MCF 10A (cell line): ENCODE measurements around the gene SLC41A3. TPM values are rescaled to one million over a fixed set of nuclear protein-coding genes. Genes with fewer than 3 reads are reported as not detected.

Experiments used
- BruUV-seq: library from RNA; stranded (reverse); fragments of 400-500 nt; replicated peaks from 2 replicates; lab custom pipeline; 2021; lab: Mats Ljungman, UMichigan
- CTCF ChIA-PET: fragments of 300-600 bp; sonication (Branson Sonifier 250); formaldehyde crosslinking; extraction: SDS; loops from one replicate; lab custom pipeline; 2021; ENCODE audit warnings: antibody characterized with exemption, inconsistent platforms; lab: Yijun Ruan, JAX
- POLR2A ChIA-PET: fragments of 300-600, 350-650 bp; sonication (Branson Sonifier 250); formaldehyde crosslinking; extraction: SDS; loops from one replicate; lab custom pipeline; 2020; ENCODE audit warnings: antibody characterized with exemption, inconsistent platforms; lab: Yijun Ruan, JAX
- DNase-seq: peaks from one replicate; pipeline ENCODE4 v3.0.0-alpha.2; 2018; ENCODE audit not compliant: unreplicated experiment
- H3K27ac Mint-ChIP-seq: one replicate; pipeline ENCODE4 v1.8.0; 2022; ENCODE audit warnings: mild to moderate bottlenecking, low read depth, mixed read lengths; ENCODE audit not compliant: unreplicated experiment
- H3K27me3 Mint-ChIP-seq: one replicate; pipeline ENCODE4 v1.8.0; 2022; ENCODE audit warnings: mixed read lengths; ENCODE audit not compliant: insufficient read depth, unreplicated experiment
- H3K36me3 Mint-ChIP-seq: one replicate; pipeline ENCODE4 v1.8.0; 2022; ENCODE audit warnings: mild to moderate bottlenecking, moderate library complexity, mixed read lengths; ENCODE audit not compliant: insufficient read depth, unreplicated experiment
- H3K4me1 Mint-ChIP-seq: one replicate; pipeline ENCODE4 v1.8.0; 2022; ENCODE audit warnings: mixed read lengths; ENCODE audit not compliant: insufficient read depth, unreplicated experiment
- H3K4me3 Mint-ChIP-seq: one replicate; pipeline ENCODE4 v1.8.0; 2022; ENCODE audit warnings: mild to moderate bottlenecking, moderate library complexity, mixed read lengths; ENCODE audit not compliant: unreplicated experiment
- H3K9me3 Mint-ChIP-seq: one replicate; pipeline ENCODE4 v1.8.0; 2022; ENCODE audit warnings: mixed read lengths; ENCODE audit not compliant: unreplicated experiment
- CTCF ChIP-seq: fragments of 200-600 bp; IDR thresholded peaks from one replicate; pipeline ENCODE4 v1.8.0; 2022; ENCODE audit warnings: antibody characterized with exemption, mild to moderate bottlenecking; ENCODE audit not compliant: unreplicated experiment
- intact Hi-C: fragments of 100-400 bp; cut with micrococcal nuclease; formaldehyde crosslinking; loops from 2 replicates; pipeline ENCODE4 v1.14.1; 2022
- total RNA-seq: library from RNA; stranded (reverse); gene quantifications from 2 replicates; pipeline ENCODE4 v1.2.3, GENCODE V29; 2022

The SLC41A3 gene
- total RNA-seq, 1 experiment from 2014 or later, result 43.2 TPM

GRCh38 chr3:126087552-126088175 lies 3.7 kb upstream of the SLC41A3 start:
- Mint-ChIP-seq H3K9me3 (peaks cover 8% of the 10 kb centered on the region), H3K36me3 (no peaks in the 10 kb centered on the region), H3K27me3 (no peaks in the 10 kb centered on the region), H3K4me1 (peaks cover 11% of the 10 kb centered on the region), H3K4me3 (no peak overlapping the region), H3K27ac (no peak overlapping the region)
- ChIA-PET POLR2A (no interaction called here), CTCF (interaction anchor here (1.2 kb wide), 1 partner anchor 31 kb away, joined by 5 read pairs; no protein-coding TSS in a partner anchor)
- intact Hi-C loops, result no loop called here
- no peak for DNase-seq
- TF ChIP-seq CTCF, result no peak
- no TSS peak for BruUV-seq

GRCh38 chr3:126085841-126086240 lies 1.9 kb upstream of the SLC41A3 start:
- no peak for DNase-seq
- H3K27ac Mint-ChIP-seq, result no peak overlapping the region
- H3K4me3 Mint-ChIP-seq, result no peak overlapping the region
- no TSS peak for BruUV-seq
- peaks cover 15% of the 10 kb centered on the region for H3K4me1 Mint-ChIP-seq
- intact Hi-C loops, result no loop called here
- no peaks in the 10 kb centered on the region for H3K27me3 Mint-ChIP-seq
- peaks cover 1% of the 10 kb centered on the region for H3K9me3 Mint-ChIP-seq
- no peak for TF ChIP-seq CTCF
- ChIA-PET POLR2A (interaction anchor here (0.6 kb wide), 1 partner anchor 852 kb away, joined by 3 read pairs; no protein-coding TSS in a partner anchor), CTCF (interaction anchor here (0.6 to 1.7 kb wide), 4 partner anchors 17 to 437 kb away, joined by 3 read pairs; no protein-coding TSS in a partner anchor)
- H3K36me3 Mint-ChIP-seq, result no peaks in the 10 kb centered on the region

GRCh38 chr3:126085276-126085675 lies 1.4 kb upstream of the SLC41A3 start:
- H3K4me3 Mint-ChIP-seq, result peak overlapping the region; percentile 82
- ChIA-PET CTCF (interaction anchor here (0.6 to 1.1 kb wide), 3 partner anchors 10 to 437 kb away, joined by 3 read pairs; no protein-coding TSS in a partner anchor), POLR2A (no interaction called here)
- peaks cover 15% of the 10 kb centered on the region for H3K4me1 Mint-ChIP-seq
- intact Hi-C loops, result no loop called here
- H3K36me3 Mint-ChIP-seq, result no peaks in the 10 kb centered on the region
- H3K27ac Mint-ChIP-seq, result peak overlapping the region; percentile 82
- no peaks in the 10 kb centered on the region for H3K27me3 Mint-ChIP-seq
- TF ChIP-seq CTCF, result no peak
- no TSS peak for BruUV-seq
- no peak for DNase-seq
- H3K9me3 Mint-ChIP-seq, result no peaks in the 10 kb centered on the region

GRCh38 chr3:126084768-126085180 lies 850 bp upstream of the SLC41A3 start:
- ChIA-PET CTCF (interaction anchor here (0.7 to 1.4 kb wide), 3 partner anchors 10 to 113 kb away, joined by 3 read pairs; no protein-coding TSS in a partner anchor), POLR2A (interaction anchor here (0.6 to 1.4 kb wide), 5 partner anchors 14 to 1503 kb away, joined by 3 to 5 read pairs (median 3); no protein-coding TSS in a partner anchor)
- intact Hi-C loops, result loop anchor here (5.0 kb wide), 2 partner anchors 92 to 112 kb away; no protein-coding TSS in a partner anchor
- BruUV-seq, result no TSS peak
- H3K4me3 Mint-ChIP-seq, result peak overlapping the region; percentile 82
- no peaks in the 10 kb centered on the region for H3K9me3 Mint-ChIP-seq
- H3K27ac Mint-ChIP-seq, result peak overlapping the region; percentile 82
- H3K36me3 Mint-ChIP-seq, result no peaks in the 10 kb centered on the region
- DNase-seq, result no peak
- no peaks in the 10 kb centered on the region for H3K27me3 Mint-ChIP-seq
- no peak for TF ChIP-seq CTCF
- H3K4me1 Mint-ChIP-seq, result peaks cover 15% of the 10 kb centered on the region
